ENCODE results near the gene UBE2D1. TPM values are rescaled to one million over a fixed set of nuclear protein-coding genes. Genes with fewer than 3 reads are reported as not detected.

UBE2D1 gene
- total and polyA plus RNA-seq, 2 of the 13 experiments (the other 11 are each of a cell fraction or from before 2014, with no cell fraction given) = 6.2 to 13.8 TPM

DNA sequence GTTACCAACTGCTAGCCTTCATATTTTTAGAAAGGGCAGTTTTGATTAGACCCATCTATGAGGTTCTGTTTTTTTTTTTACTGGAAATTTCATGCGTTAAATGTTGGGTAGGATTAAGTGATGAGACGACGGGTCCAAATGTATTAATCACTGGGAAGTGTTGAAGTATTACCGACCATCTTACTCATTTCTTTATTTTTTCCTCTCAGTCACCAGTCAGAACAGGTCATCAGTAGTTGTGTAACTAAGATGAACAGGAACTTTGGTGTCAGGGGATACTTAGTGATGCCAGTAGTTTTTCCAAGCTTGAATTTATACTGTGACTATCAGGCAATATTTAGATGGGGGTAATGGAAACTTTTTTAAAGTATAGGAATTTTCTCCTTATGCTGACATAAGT, 64.6 kb downstream of the UBE2D1 start (continued):
- TF ChIP-seq, protein P1, sequence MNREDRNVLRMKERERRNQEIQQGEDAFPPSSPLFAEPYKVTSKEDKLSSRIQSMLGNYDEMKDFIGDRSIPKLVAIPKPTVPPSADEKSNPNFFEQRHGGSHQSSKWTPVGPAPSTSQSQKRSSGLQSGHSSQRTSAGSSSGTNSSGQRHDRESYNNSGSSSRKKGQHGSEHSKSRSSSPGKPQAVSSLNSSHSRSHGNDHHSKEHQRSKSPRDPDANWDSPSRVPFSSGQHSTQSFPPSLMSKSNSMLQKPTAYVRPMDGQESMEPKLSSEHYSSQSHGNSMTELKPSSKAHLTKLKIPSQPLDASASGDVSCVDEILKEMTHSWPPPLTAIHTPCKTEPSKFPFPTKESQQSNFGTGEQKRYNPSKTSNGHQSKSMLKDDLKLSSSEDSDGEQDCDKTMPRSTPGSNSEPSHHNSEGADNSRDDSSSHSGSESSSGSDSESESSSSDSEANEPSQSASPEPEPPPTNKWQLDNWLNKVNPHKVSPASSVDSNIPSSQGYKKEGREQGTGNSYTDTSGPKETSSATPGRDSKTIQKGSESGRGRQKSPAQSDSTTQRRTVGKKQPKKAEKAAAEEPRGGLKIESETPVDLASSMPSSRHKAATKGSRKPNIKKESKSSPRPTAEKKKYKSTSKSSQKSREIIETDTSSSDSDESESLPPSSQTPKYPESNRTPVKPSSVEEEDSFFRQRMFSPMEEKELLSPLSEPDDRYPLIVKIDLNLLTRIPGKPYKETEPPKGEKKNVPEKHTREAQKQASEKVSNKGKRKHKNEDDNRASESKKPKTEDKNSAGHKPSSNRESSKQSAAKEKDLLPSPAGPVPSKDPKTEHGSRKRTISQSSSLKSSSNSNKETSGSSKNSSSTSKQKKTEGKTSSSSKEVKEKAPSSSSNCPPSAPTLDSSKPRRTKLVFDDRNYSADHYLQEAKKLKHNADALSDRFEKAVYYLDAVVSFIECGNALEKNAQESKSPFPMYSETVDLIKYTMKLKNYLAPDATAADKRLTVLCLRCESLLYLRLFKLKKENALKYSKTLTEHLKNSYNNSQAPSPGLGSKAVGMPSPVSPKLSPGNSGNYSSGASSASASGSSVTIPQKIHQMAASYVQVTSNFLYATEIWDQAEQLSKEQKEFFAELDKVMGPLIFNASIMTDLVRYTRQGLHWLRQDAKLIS (CRISPR knock-in tag; IDR thresholded peaks at IDR 0.05) = no peak
- no peak for TF ChIP-seq GABPA (IDR thresholded peaks at IDR 0.05; ENCODE audit: low read depth, low read length)
- no peak for TF ChIP-seq GABPA (CRISPR knock-in tag; IDR thresholded peaks at IDR 0.05; ENCODE audit: low read depth)
- TF ChIP-seq, protein P2, sequence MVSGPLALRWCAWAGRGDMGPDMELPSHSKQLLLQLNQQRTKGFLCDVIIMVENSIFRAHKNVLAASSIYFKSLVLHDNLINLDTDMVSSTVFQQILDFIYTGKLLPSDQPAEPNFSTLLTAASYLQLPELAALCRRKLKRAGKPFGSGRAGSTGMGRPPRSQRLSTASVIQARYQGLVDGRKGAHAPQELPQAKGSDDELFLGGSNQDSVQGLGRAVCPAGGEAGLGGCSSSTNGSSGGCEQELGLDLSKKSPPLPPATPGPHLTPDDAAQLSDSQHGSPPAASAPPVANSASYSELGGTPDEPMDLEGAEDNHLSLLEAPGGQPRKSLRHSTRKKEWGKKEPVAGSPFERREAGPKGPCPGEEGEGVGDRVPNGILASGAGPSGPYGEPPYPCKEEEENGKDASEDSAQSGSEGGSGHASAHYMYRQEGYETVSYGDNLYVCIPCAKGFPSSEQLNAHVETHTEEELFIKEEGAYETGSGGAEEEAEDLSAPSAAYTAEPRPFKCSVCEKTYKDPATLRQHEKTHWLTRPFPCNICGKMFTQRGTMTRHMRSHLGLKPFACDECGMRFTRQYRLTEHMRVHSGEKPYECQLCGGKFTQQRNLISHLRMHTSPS (CRISPR knock-in tag; IDR thresholded peaks at IDR 0.05; ENCODE audit: low read depth) = no peak
- no peak for TF ChIP-seq ZSCAN5A (CRISPR knock-in tag; IDR thresholded peaks at IDR 0.05; ENCODE audit: borderline replicate concordance)
- TF ChIP-seq ZSCAN9 (CRISPR knock-in tag; IDR thresholded peaks at IDR 0.05; ENCODE audit: borderline replicate concordance) = no peak
- TF ChIP-seq GMEB1 (CRISPR knock-in tag; IDR thresholded peaks at IDR 0.05; ENCODE audit: borderline replicate concordance) = no peak
- TF ChIP-seq ATF5 (CRISPR knock-in tag; IDR thresholded peaks at IDR 0.05; ENCODE audit: low read depth) = no peak
- TF ChIP-seq SOX13 (IDR thresholded peaks at IDR 0.05) = no peak
- TF ChIP-seq SOX13 (CRISPR knock-in tag; conservative IDR thresholded peaks at IDR 0.05 in 1 of 2, IDR thresholded peaks at IDR 0.05 in 1 of 2) = no peak
- TF ChIP-seq ATF7 (IDR thresholded peaks at IDR 0.05) = no peak
- TF ChIP-seq ATF7 (CRISPR knock-in tag; IDR thresholded peaks at IDR 0.05) = no peak
- TF ChIP-seq ZNF790 (CRISPR knock-in tag; IDR thresholded peaks at IDR 0.05; ENCODE audit: borderline replicate concordance) = no peak
- no peak for TF ChIP-seq NFRKB (IDR thresholded peaks at IDR 0.05)
- no peak for TF ChIP-seq POLR2A (IDR thresholded peaks at IDR 0.05; ENCODE audit: insufficient read depth in 1 of 2, low read depth in 2 of 2, low read length in 2 of 2)
- no peak for TF ChIP-seq ZNF230 (CRISPR knock-in tag; IDR thresholded peaks at IDR 0.05)
- TF ChIP-seq SETDB1 (CRISPR knock-in tag; IDR thresholded peaks at IDR 0.05; ENCODE audit: borderline replicate concordance) = no peak
- TF ChIP-seq, protein P3, sequence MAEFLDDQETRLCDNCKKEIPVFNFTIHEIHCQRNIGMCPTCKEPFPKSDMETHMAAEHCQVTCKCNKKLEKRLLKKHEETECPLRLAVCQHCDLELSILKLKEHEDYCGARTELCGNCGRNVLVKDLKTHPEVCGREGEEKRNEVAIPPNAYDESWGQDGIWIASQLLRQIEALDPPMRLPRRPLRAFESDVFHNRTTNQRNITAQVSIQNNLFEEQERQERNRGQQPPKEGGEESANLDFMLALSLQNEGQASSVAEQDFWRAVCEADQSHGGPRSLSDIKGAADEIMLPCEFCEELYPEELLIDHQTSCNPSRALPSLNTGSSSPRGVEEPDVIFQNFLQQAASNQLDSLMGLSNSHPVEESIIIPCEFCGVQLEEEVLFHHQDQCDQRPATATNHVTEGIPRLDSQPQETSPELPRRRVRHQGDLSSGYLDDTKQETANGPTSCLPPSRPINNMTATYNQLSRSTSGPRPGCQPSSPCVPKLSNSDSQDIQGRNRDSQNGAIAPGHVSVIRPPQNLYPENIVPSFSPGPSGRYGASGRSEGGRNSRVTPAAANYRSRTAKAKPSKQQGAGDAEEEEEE (CRISPR knock-in tag; IDR thresholded peaks at IDR 0.05; ENCODE audit: borderline replicate concordance) = no peak
- TF ChIP-seq KDM6A (CRISPR knock-in tag; IDR thresholded peaks at IDR 0.05; ENCODE audit: low read depth) = no peak
- no peak for TF ChIP-seq ZEB1 (IDR thresholded peaks at IDR 0.05; ENCODE audit: insufficient replicate concordance, low read depth)

Measured in HepG2 (cell line).